HEK293 (cell line): ENCODE measurements around the gene REST.

Source experiments
- CTCF ChIA-PET: fragments of 350-600 bp; formaldehyde crosslinking; extraction: SDS; loops from one replicate; lab custom pipeline; 2021; ENCODE audit warnings: antibody characterized with exemption; lab: Yijun Ruan, JAX
- POLR2A ChIA-PET: fragments of 300-600 bp; formaldehyde crosslinking; extraction: SDS; loops from one replicate; lab custom pipeline; 2020; ENCODE audit warnings: antibody characterized with exemption, inconsistent platforms; lab: Yijun Ruan, JAX
- H3K27ac ChIP-seq: fragments of 200-500 bp; sonication (Bioruptor generic); 2 replicates; pipeline ENCODE4 v1.5.1; 2014; ENCODE audit warnings: low read depth, low read length, control low read depth, inconsistent platforms; ENCODE audit errors: extremely low read depth
- H3K36me3 ChIP-seq, 2 experiments: fragments of 200-500 bp in 1 of 2; sonication (Bioruptor generic) in 1 of 2; 1 replicate in 1 of 2; 2 replicates in 1 of 2; pipeline ENCODE4 v1.5.1; 2014 to 2017; ENCODE audit warnings: inconsistent platforms in 2 of 2, low read length in 2 of 2; ENCODE audit not compliant: control insufficient read depth in 2 of 2, insufficient read depth in 1 of 2
- H3K4me1 ChIP-seq: fragments of 200-500 bp; sonication (Bioruptor generic); 2 replicates; pipeline ENCODE4 v1.5.1; 2014; ENCODE audit warnings: mild to moderate bottlenecking, low read length, inconsistent platforms; ENCODE audit not compliant: control insufficient read depth, insufficient read depth
- H3K4me3 ChIP-seq: 2 replicates; pipeline ENCODE4 v1.5.1; 2011; ENCODE audit warnings: low read depth, mild to moderate bottlenecking, control low read depth, low read length, moderate library complexity
- H3K9me3 ChIP-seq: fragments of 200-500 bp; sonication (Bioruptor generic); 2 replicates; pipeline ENCODE4 v1.5.1; 2014; ENCODE audit warnings: low read depth, low read length, inconsistent platforms; ENCODE audit not compliant: control insufficient read depth, insufficient read depth
- AEBP2 ChIP-seq: fragments of 450-650 bp; formaldehyde crosslinking; IDR thresholded peaks from 2 replicates; pipeline ENCODE4 v1.5.1; 2016; ENCODE audit warnings: missing biosample characterization, missing genetic modification characterization, borderline replicate concordance
- BCL11B ChIP-seq: fragments of 450-650 bp; formaldehyde crosslinking; IDR thresholded peaks from 2 replicates; pipeline ENCODE4 v1.5.1; 2016; ENCODE audit warnings: low read depth, missing biosample characterization, missing genetic modification characterization
- EGR2 ChIP-seq: fragments of 450-650 bp; formaldehyde crosslinking; IDR thresholded peaks from 2 replicates; pipeline ENCODE4 v1.5.1; 2016; ENCODE audit warnings: low read depth, missing biosample characterization, missing genetic modification characterization
- GLIS2 ChIP-seq: fragments of 450-650 bp; formaldehyde crosslinking; IDR thresholded peaks from 2 replicates; pipeline ENCODE4 v1.5.1; 2016; ENCODE audit warnings: missing biosample characterization, missing genetic modification characterization
- KLF10 ChIP-seq: fragments of 450-650 bp; IDR thresholded peaks from 2 replicates; pipeline ENCODE4 v1.5.1; 2018; ENCODE audit warnings: missing biosample characterization, mild to moderate bottlenecking, missing genetic modification characterization
- REST ChIP-seq: fragments of 450-650 bp; formaldehyde crosslinking; IDR thresholded peaks from 2 replicates; pipeline ENCODE4 v1.5.1; 2016; ENCODE audit warnings: missing biosample characterization, missing genetic modification characterization
- SCRT2 ChIP-seq: fragments of 450-650 bp; formaldehyde crosslinking; IDR thresholded peaks from 2 replicates; pipeline ENCODE4 v1.5.1; 2016; ENCODE audit warnings: missing biosample characterization, missing genetic modification characterization
- TRIM28 ChIP-seq: IDR thresholded peaks from 2 replicates; pipeline ENCODE4 v1.6.1; 2011; ENCODE audit warnings: low read length, control low read depth, borderline replicate concordance
- ZBTB20 ChIP-seq: fragments of 450-650 bp; formaldehyde crosslinking; IDR thresholded peaks from 2 replicates; pipeline ENCODE4 v1.5.1; 2016; ENCODE audit warnings: missing biosample characterization, missing genetic modification characterization
- ZBTB7A ChIP-seq: fragments of 450-650 bp; formaldehyde crosslinking; IDR thresholded peaks from 2 replicates; pipeline ENCODE4 v1.5.1; 2016; ENCODE audit warnings: low read depth, missing biosample characterization, missing genetic modification characterization
- ZEB2 ChIP-seq: fragments of 450-650 bp; formaldehyde crosslinking; IDR thresholded peaks from 2 replicates; pipeline ENCODE4 v1.5.1; 2016; ENCODE audit warnings: missing biosample characterization, missing genetic modification characterization
- ZNF16 ChIP-seq: fragments of 450-650 bp; formaldehyde crosslinking; IDR thresholded peaks from 2 replicates; pipeline ENCODE4 v1.5.1; 2016; ENCODE audit warnings: low read depth, missing biosample characterization, missing genetic modification characterization
- ZNF211 ChIP-seq: fragments of 450-650 bp; formaldehyde crosslinking; IDR thresholded peaks from 2 replicates; pipeline ENCODE4 v1.5.1; 2016; ENCODE audit warnings: low read depth, missing biosample characterization, missing genetic modification characterization
- ZNF239 ChIP-seq: fragments of 450-650 bp; formaldehyde crosslinking; IDR thresholded peaks from 2 replicates; pipeline ENCODE4 v1.5.1; 2016; ENCODE audit warnings: missing biosample characterization, missing genetic modification characterization
- ZNF510 ChIP-seq: fragments of 450-650 bp; formaldehyde crosslinking; IDR thresholded peaks from 2 replicates; pipeline ENCODE4 v1.5.1; 2018; ENCODE audit warnings: mild to moderate bottlenecking, missing genetic modification characterization, missing biosample characterization; ENCODE audit not compliant: insufficient replicate concordance
- ZNF518A ChIP-seq: fragments of 450-650 bp; formaldehyde crosslinking; conservative IDR thresholded peaks from 2 replicates; pipeline ENCODE4 v1.5.1; 2016; ENCODE audit warnings: low read depth, missing biosample characterization, missing genetic modification characterization
- ZNF777 ChIP-seq: fragments of 450-650 bp; formaldehyde crosslinking; IDR thresholded peaks from 2 replicates; pipeline ENCODE4 v1.5.1; 2017; ENCODE audit warnings: missing biosample characterization, missing genetic modification characterization, borderline replicate concordance
- TF ChIP-seq, protein P1 (sequence below): fragments of 450-650 bp; formaldehyde crosslinking; IDR thresholded peaks from 2 replicates; pipeline ENCODE4 v1.5.1; 2016; ENCODE audit warnings: missing biosample characterization, missing genetic modification characterization

Gene REST

DNA sequence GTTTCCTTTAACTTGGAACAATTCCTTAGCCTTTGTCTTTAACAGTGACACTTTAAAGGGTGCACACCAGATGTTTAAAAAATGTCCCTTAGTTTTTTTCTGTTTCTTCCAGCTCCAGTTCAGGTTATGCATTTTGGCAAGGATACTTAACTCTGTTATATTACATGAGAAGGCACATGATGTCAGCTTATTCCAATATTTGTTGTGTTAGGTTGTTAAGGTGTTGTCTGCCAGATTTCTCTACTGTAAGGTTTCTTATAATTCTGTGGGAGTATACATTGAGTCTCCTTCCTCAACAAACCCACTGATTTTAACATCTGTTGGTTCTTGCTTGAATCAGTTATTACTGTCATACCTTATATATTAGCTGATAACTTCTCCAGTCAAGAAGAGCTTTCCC, 33.3 kb downstream of the REST start (continued):
- no peak for TF ChIP-seq ZEB2 (tag by site-specific recombination)
- no peak for TF ChIP-seq ZBTB7A
- no peak for TF ChIP-seq BCL11B (tag by site-specific recombination)
- no peak for TF ChIP-seq ZNF211 (tag by site-specific recombination)
- no peak for TF ChIP-seq ZNF239 (tag by site-specific recombination)
- TF ChIP-seq ZNF510, result no peak
- no peak for TF ChIP-seq KLF10 (tag by site-specific recombination)
- TF ChIP-seq AEBP2, result no peak

GRCh38 chr4:56941403-56941802, 33.7 kb downstream of the REST start:
- H3K9me3 ChIP-seq, result no peaks in the 10 kb centered on the region
- ChIA-PET CTCF (interaction anchor here (1.4 kb wide), 1 partner anchor 19 kb away, joined by 5 read pairs; no protein-coding TSS in a partner anchor), POLR2A (no interaction called here)
- peaks cover 0 to 9% of the 10 kb centered on the region in 2 experiments; a peak in 1 of 3 replicates for H3K36me3 ChIP-seq
- H3K4me1 ChIP-seq, result no peaks in the 10 kb centered on the region
- no peak overlapping the region for H3K27ac ChIP-seq
- H3K4me3 ChIP-seq, result no peak overlapping the region
- no peak for TF ChIP-seq SCRT2 (tag by site-specific recombination)
- TF ChIP-seq ZBTB20 (tag by site-specific recombination), result no peak
- TF ChIP-seq REST (tag by site-specific recombination), result no peak
- no peak for TF ChIP-seq EGR2
- TF ChIP-seq ZNF777 (tag by site-specific recombination), result no peak
- no peak for TF ChIP-seq ZNF16 (tag by site-specific recombination)
- TF ChIP-seq TRIM28, result no peak
- no peak for TF ChIP-seq GLIS2 (tag by site-specific recombination)
- no peak for TF ChIP-seq ZNF518A (tag by site-specific recombination)
- TF ChIP-seq, protein P1, sequence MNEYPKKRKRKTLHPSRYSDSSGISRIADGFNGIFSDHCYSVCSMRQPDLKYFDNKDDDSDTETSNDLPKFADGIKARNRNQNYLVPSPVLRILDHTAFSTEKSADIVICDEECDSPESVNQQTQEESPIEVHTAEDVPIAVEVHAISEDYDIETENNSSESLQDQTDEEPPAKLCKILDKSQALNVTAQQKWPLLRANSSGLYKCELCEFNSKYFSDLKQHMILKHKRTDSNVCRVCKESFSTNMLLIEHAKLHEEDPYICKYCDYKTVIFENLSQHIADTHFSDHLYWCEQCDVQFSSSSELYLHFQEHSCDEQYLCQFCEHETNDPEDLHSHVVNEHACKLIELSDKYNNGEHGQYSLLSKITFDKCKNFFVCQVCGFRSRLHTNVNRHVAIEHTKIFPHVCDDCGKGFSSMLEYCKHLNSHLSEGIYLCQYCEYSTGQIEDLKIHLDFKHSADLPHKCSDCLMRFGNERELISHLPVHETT (tag by site-specific recombination), result no peak
